Esophagus muscularis mucosa (tissue), 4 donors: ENCODE data around the gene GSG1L. TPM values are rescaled to one million over a fixed set of nuclear protein-coding genes. Genes with fewer than 3 reads are reported as not detected.

Source experiments
- DNase-seq: peaks from one replicate; pipeline ENCODE4 v3.0.0-alpha.2; 2017; ENCODE audit errors: extremely low spot score
- H3K27ac ChIP-seq, 4 donors: fragments of 200-600 bp; sonication (generic); replicated peaks in 1 of 4; 1 replicate in 3 of 4; 2 replicates in 1 of 4; pipeline ENCODE4 v1.5.1; 2016 to 2019; ENCODE audit warnings: mild to moderate bottlenecking in 1 of 4
- H3K27me3 ChIP-seq, 4 donors: fragments of 200-600 bp; sonication (generic); one replicate each; pipeline versions ENCODE4 v1.5.1 to v1.6.0; 2016 to 2019
- H3K36me3 ChIP-seq, 4 donors: fragments of 200-600 bp; sonication (generic); one replicate each; pipeline ENCODE4 v1.5.1; 2016 to 2019
- H3K4me1 ChIP-seq, 4 donors: fragments of 200-600 bp; sonication (generic); one replicate each; pipeline ENCODE4 v1.5.1; 2016 to 2019
- H3K4me3 ChIP-seq, 4 donors: fragments of 200-600 bp; sonication (generic); 1 replicate in 2 of 4; 2 replicates in 2 of 4; pipeline ENCODE4 v1.5.1; 2016 to 2019; ENCODE audit warnings: mild to moderate bottlenecking in 4 of 4, moderate library complexity in 1 of 4
- H3K9me3 ChIP-seq, 4 donors: fragments of 200-600 bp; sonication (generic); 1 replicate in 3 of 4; 2 replicates in 1 of 4; pipeline ENCODE4 v1.5.1; 2016 to 2019
- EP300 ChIP-seq: sonication (generic); formaldehyde crosslinking; IDR thresholded peaks from one replicate; pipeline ENCODE4 v1.6.1; 2017; ENCODE audit warnings: antibody characterized with exemption
- POLR2A ChIP-seq: fragments of 450-650 bp; IDR thresholded peaks from one replicate; pipeline ENCODE4 v1.6.1; 2017; ENCODE audit warnings: antibody characterized with exemption, moderate library complexity, mild to moderate bottlenecking, low read depth
- POLR2AphosphoS5 ChIP-seq, 2 donors: sonication (generic); formaldehyde crosslinking; IDR thresholded peaks; one replicate each; pipeline ENCODE4 v1.6.1; 2017; ENCODE audit warnings: antibody characterized with exemption in 2 of 2
- WGBS: methylation state at CpG from one replicate; pipeline ENCODE4 v1.1.5; 2018; 5-methylcytosine and 5-hydroxymethylcytosine counted together
- intact Hi-C: fragments of 100-400 bp; cut with DNase I; formaldehyde crosslinking; loops from one replicate; pipeline ENCODE4 v1.15.1; 2023
- total RNA-seq, 4 donors: library from RNA; depleted of rRNA; stranded (reverse); fragments of >200 nt; gene quantifications; one replicate each; pipeline versions ENCODE4 v1.1.0 to v1.2.1, GENCODE V29; 2016
- TF ChIP-seq, protein P1 (sequence below), 3 experiments: fragments of 200-600 bp in 2 of 3; fragments of 450-650 bp in 1 of 3; sonication (generic) in 2 of 3; IDR thresholded peaks; one replicate each; pipeline ENCODE4 v1.5.1; 2017 to 2019; ENCODE audit warnings: antibody characterized with exemption in 3 of 3, mild to moderate bottlenecking in 2 of 3, moderate library complexity in 1 of 3

GSG1L gene
- total RNA-seq, 4 donors from 2014 or later: 0.19 to 0.83 TPM; not detected in 2

- Histone ChIP-seq H3K4me1 (no peaks in the 10 kb centered on the region), H3K9me3 (peaks cover 0 to 14% (median 6%) of the 10 kb centered on the region in 4 donors), H3K4me3 (no peak overlapping the region), H3K27ac (no peak overlapping the region), H3K27me3 (peaks cover 0 to 7% (median 0%) of the 10 kb centered on the region in 4 donors), H3K36me3 (no peaks in the 10 kb centered on the region)
- intact Hi-C loops: no loop called here
- TF ChIP-seq POLR2A (no peak), EP300 (no peak), POLR2AphosphoS5 (IDR thresholded peaks at IDR 0.05) (no peak)
- TF ChIP-seq, protein P1, sequence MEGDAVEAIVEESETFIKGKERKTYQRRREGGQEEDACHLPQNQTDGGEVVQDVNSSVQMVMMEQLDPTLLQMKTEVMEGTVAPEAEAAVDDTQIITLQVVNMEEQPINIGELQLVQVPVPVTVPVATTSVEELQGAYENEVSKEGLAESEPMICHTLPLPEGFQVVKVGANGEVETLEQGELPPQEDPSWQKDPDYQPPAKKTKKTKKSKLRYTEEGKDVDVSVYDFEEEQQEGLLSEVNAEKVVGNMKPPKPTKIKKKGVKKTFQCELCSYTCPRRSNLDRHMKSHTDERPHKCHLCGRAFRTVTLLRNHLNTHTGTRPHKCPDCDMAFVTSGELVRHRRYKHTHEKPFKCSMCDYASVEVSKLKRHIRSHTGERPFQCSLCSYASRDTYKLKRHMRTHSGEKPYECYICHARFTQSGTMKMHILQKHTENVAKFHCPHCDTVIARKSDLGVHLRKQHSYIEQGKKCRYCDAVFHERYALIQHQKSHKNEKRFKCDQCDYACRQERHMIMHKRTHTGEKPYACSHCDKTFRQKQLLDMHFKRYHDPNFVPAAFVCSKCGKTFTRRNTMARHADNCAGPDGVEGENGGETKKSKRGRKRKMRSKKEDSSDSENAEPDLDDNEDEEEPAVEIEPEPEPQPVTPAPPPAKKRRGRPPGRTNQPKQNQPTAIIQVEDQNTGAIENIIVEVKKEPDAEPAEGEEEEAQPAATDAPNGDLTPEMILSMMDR (IDR thresholded peaks at IDR 0.05): no peak
- no peak for DNase-seq
- 69% methylated on average over 3 of the region's 3 CpGs for WGBS
These were observed 109.3 kb downstream of the GSG1L start for GRCh38 chr16:27954191-27954590.

- intact Hi-C loops: no loop called here
- Histone ChIP-seq H3K4me1 (no peaks in the 10 kb centered on the region), H3K4me3 (no peak overlapping the region), H3K36me3 (no peaks in the 10 kb centered on the region), H3K9me3 (peaks cover 0 to 14% (median 6%) of the 10 kb centered on the region in 4 donors), H3K27me3 (peaks cover 0 to 7% (median 0%) of the 10 kb centered on the region in 4 donors), H3K27ac (no peak overlapping the region)
- no peak for DNase-seq
- WGBS: 83% methylated on average over 3 of the region's 3 CpGs
- TF ChIP-seq, protein P1 (IDR thresholded peaks at IDR 0.05): no peak
- TF ChIP-seq EP300 (no peak), POLR2AphosphoS5 (IDR thresholded peaks at IDR 0.05) (no peak), POLR2A (no peak)
These were observed 110.7 kb downstream of the GSG1L start for GRCh38 chr16:27952811-27953210.

DNA sequence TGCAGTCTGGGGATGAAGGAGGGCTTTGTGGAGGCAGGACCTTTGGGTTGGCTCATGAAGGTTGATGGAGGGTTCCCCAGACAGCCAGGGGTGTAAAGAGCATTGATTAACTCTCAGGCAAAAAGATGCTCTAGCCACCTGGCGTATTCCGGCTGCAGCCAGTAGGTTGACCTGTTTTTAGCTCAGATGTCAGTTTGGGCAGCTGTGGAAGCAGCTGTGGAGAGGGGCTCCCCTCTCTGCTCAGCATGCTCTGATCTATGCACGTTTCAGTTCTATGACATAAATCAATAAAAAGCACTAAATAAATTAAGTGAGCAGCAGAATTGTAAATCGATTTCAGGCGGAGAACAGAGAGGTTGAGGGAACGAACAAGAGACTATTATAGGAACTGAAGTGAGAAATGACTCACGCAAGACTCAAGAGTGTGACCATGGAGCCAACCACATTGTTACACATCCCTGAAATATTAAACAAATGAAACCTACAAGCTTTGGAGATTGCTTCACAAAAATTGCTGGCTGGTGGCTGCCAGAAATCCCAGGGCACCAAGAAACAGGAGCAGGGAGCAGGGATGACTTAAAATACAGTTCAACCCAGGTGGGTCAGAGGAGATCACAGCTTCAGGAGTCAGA lies 111.9 kb downstream of the GSG1L start:
- Histone ChIP-seq H3K4me3 (no peak overlapping the region), H3K9me3 (peaks cover 0 to 14% (median 6%) of the 10 kb centered on the region in 4 donors), H3K27me3 (peaks cover 0 to 7% (median 0%) of the 10 kb centered on the region in 4 donors), H3K4me1 (no peaks in the 10 kb centered on the region), H3K36me3 (no peaks in the 10 kb centered on the region), H3K27ac (no peak overlapping the region)
- TF ChIP-seq, protein P1 (IDR thresholded peaks at IDR 0.05): no peak
- TF ChIP-seq POLR2AphosphoS5 (IDR thresholded peaks at IDR 0.05): no peak
- no peak for TF ChIP-seq POLR2A
- no peak for TF ChIP-seq EP300
- intact Hi-C loops: no loop called here
- WGBS: 67% methylated on average over 7 of the region's 7 CpGs
- DNase-seq: no peak

DNA sequence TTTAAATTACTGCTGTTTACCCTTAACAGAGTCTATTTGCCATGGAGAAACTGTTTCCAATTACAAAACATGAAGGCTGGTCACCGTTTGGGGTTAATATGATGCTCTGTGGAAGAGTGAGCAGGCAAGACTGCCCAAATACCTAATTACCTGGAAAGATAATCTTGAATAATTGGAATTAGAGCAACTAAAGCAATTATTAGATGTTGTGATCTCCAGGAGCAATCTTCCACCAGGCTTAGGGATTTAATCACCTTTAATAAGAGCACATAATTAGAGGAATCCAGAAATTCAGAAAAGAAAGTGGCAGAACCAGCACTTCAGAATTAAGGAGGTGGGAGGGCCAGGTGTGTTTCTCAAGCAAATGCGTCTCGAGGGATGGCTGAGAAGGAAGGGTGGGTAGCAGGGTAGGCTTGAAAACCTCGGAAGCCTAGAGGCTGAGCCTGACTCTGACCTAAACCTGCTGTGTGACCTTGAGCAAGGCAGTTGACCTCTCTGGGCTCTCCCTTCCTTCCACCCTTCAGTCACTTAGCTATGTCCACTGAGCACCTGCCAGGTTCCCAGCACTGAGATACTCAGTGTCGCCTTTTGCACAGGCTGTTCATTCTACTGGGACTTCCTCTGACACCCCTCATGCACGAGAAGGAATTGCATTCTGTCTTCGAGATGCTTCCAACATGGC lies 113.2 kb downstream of the GSG1L start:
- Histone ChIP-seq H3K36me3 (no peaks in the 10 kb centered on the region), H3K4me1 (no peaks in the 10 kb centered on the region), H3K9me3 (peaks cover 0 to 8% (median under 1%) of the 10 kb centered on the region in 4 donors), H3K27me3 (peaks cover 0 to 14% (median 1%) of the 10 kb centered on the region in 4 donors), H3K27ac (no peak overlapping the region), H3K4me3 (no peak overlapping the region)
- WGBS: 87% methylated on average over 7 of the region's 7 CpGs
- TF ChIP-seq, protein P1 (IDR thresholded peaks at IDR 0.05): no peak
- TF ChIP-seq POLR2AphosphoS5 (IDR thresholded peaks at IDR 0.05): no peak
- TF ChIP-seq EP300: no peak
- no peak for TF ChIP-seq POLR2A
- intact Hi-C loops: no loop called here
- no peak for DNase-seq
